G401 (cell line): ENCODE results near the gene ZDHHC16. TPM values are rescaled to one million over a fixed set of nuclear protein-coding genes. Genes with fewer than 3 reads are reported as not detected.
A peak's percentile ranks its signal among the peaks of the same experiment; 100 is the strongest.

Source experiments
- DNase-seq: peaks from one replicate; pipeline ENCODE4 v3.0.0-alpha.2; 2015; ENCODE audit warnings: low spot score
- in situ Hi-C: cut with HindIII; loops from 2 replicates; pipeline ENCODE4 v1.10.0; 2016; ENCODE audit warnings: low sequenced_read_pairs, mixed read lengths
- total RNA-seq: library from RNA; depleted of rRNA; stranded (reverse); fragments of >200 nt; shearing (Covaris generic); gene quantifications from 2 replicates; pipeline ENCODE4 v1.2.3, GENCODE V29; 2014; rRNA removed

Gene ZDHHC16
- total RNA-seq, 1 experiment from 2014 or later: 82.5 TPM

- in situ Hi-C loops: no loop called here
- peak; percentile 57 for DNase-seq
These were observed 53.8 kb downstream of the ZDHHC16 start for GRCh38 chr10:97499561-97500296.

- no peak for DNase-seq
- in situ Hi-C loops: no loop called here
These were observed 54.3 kb downstream of the ZDHHC16 start for GRCh38 chr10:97500297-97500575.

GRCh38 chr10:97502916-97503315, 56.9 kb downstream of the ZDHHC16 start:
- no peak for DNase-seq
- in situ Hi-C loops: no loop called here

GRCh38 chr10:97503406-97503805, 57.4 kb downstream of the ZDHHC16 start:
- in situ Hi-C loops: no loop called here
- no peak for DNase-seq

DNA sequence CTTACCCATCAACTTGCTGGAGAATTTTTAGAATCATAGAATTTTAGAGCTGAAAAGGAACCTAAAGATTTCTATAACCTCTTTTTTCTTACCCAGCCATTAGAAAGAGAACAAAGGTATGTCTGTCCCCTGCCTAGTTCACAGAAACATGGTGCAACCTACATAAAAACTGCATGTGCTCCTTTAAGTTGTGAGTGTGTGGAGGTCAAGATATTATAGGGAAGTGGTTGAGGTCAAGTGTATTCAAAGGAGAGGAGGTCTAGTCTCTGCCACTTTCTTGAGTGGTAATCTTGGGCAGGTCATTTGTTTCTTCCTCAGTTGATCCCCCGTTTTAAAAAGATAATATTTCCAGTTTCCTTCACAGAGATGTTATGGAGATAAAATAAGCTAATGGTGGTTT, 59.2 kb downstream of the ZDHHC16 start:
- DNase-seq: no peak
- in situ Hi-C loops: no loop called here

DNA sequence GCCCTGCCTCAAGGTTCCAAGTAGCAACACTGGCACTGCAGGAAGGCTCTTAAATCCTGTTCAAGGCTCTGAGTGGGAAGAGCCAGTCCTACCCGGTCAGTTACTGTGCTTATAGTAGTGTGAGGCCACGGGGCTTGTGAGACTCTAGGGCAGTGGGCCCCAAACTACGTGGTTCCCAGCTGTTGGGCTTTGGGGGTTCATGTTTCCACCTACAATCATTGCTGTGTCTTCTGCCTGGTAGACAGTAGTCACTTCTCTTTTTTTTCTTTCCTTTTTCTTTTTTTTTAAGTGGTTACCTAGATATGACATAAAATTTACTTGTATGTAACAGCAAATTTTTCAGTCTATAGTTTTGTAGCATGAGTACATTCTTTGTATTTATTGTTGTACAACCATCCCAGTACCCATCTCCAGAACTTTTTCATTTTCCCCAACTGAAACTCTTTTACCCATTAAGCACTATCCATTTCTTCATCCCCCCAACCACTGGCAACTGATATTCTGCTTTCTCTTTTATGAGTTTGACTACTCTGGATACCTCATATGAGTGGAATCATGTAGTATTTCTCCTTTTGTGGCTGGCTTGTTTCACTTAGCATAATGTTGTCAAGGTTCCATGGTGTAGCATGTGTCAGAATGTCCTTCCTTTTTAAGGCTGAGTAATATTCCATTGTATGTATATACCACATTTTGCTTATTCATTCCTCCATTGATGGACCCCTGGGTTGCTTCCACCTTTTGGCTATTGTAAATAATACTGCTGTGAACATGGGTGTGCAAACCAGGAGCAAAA, 60.4 kb downstream of the ZDHHC16 start:
- in situ Hi-C loops: no loop called here
- DNase-seq: no peak

Other genes with a start within 250 kb of the ZDHHC16 start
- gene ARHGAP19, start 153.5 kb upstream of the ZDHHC16 start, total RNA-seq: 8.8 and 11.3 TPM in 2 replicates
- 12.1 and 13.2 TPM in 2 replicates for gene FRAT1, start 126.9 kb upstream of the ZDHHC16 start, total RNA-seq
- 29.7 and 41.2 TPM in 2 replicates for gene FRAT2, start 111.4 kb upstream of the ZDHHC16 start, total RNA-seq
- gene RRP12, start 44.8 kb upstream of the ZDHHC16 start, total RNA-seq: 35.1 and 41.4 TPM in 2 replicates
- 724 and 846 TPM in 2 replicates for gene PGAM1, start 20.0 kb upstream of the ZDHHC16 start, total RNA-seq
- gene EXOSC1, start 169 bp upstream of the ZDHHC16 start, total RNA-seq: 56.7 and 61.7 TPM in 2 replicates
- gene MMS19, start 52.2 kb downstream of the ZDHHC16 start, total RNA-seq: 67.8 and 89.3 TPM in 2 replicates
- 32.5 and 39.5 TPM in 2 replicates for gene UBTD1, start 52.7 kb downstream of the ZDHHC16 start, total RNA-seq
- 0.41 and 3.4 TPM in 2 replicates for gene ANKRD2, start 126.6 kb downstream of the ZDHHC16 start, total RNA-seq
- gene HOGA1, start 138.2 kb downstream of the ZDHHC16 start, total RNA-seq: 8.0 and 8.1 TPM in 2 replicates
- 0.24 TPM in 1 of 2 replicates, not detected in the other for gene C10orf62, start 143.5 kb downstream of the ZDHHC16 start, total RNA-seq
- 15.6 and 18.8 TPM in 2 replicates for gene MORN4, start 187.3 kb downstream of the ZDHHC16 start, total RNA-seq
- 40.2 and 42.2 TPM in 2 replicates for gene PI4K2A, start 194.5 kb downstream of the ZDHHC16 start, total RNA-seq
- 19.1 and 24.4 TPM in 2 replicates for gene AVPI1, start 241.1 kb downstream of the ZDHHC16 start, total RNA-seq